CD14-positive monocyte (primary cell): ENCODE results near the gene ARHGAP32. TPM values are rescaled to one million over a fixed set of nuclear protein-coding genes. Genes with fewer than 3 reads are reported as not detected.

Source experiments
- DNase-seq, 3 donors: peaks; one replicate each; pipeline ENCODE4 v3.0.0-alpha.2; 2011 to 2022
- H2AFZ ChIP-seq: 2 replicates; pipeline ENCODE4 v1.6.0; 2012; ENCODE audit warnings: mild to moderate bottlenecking, low read depth, low read length, inconsistent platforms; ENCODE audit not compliant: insufficient read depth, poor library complexity, severe bottlenecking
- H3K27ac ChIP-seq, 2 donors: 1 replicate in 1 of 2; 2 replicates in 1 of 2; pipeline ENCODE4 v1.5.1; 2012 to 2013; ENCODE audit warnings: low read length in 2 of 2, control low read depth in 1 of 2, inconsistent platforms in 1 of 2, low read depth in 1 of 2, mild to moderate bottlenecking in 1 of 2
- H3K27me3 ChIP-seq, 2 donors: one replicate each; pipeline versions ENCODE4 v1.6.0 to v1.6.1; 2011 to 2013; ENCODE audit warnings: low read length in 2 of 2; ENCODE audit not compliant: control insufficient read depth in 2 of 2, insufficient read depth in 2 of 2
- H3K36me3 ChIP-seq, 2 donors: replicated peaks in 1 of 2; 1 replicate in 1 of 2; 2 replicates in 1 of 2; pipeline versions ENCODE4 v1.5.1 to v1.6.1; 2012 to 2013; ENCODE audit warnings: low read length in 2 of 2, control low read depth in 1 of 2, inconsistent platforms in 1 of 2, mild to moderate bottlenecking in 1 of 2; ENCODE audit not compliant: insufficient read depth in 2 of 2, control insufficient read depth in 1 of 2
- H3K4me1 ChIP-seq, 2 donors: 1 replicate in 1 of 2; 2 replicates in 1 of 2; pipeline versions ENCODE4 v1.5.1 to v1.6.1; 2012 to 2013; ENCODE audit warnings: low read length in 2 of 2, control low read depth in 1 of 2, inconsistent platforms in 1 of 2, mild to moderate bottlenecking in 1 of 2, moderate library complexity in 1 of 2; ENCODE audit not compliant: insufficient read depth in 2 of 2, control insufficient read depth in 1 of 2
- H3K4me2 ChIP-seq: replicated peaks from 2 replicates; pipeline ENCODE3; 2012; ENCODE audit warnings: low read length, moderate library complexity, mild to moderate bottlenecking; ENCODE audit not compliant: poor library complexity, severe bottlenecking; ENCODE audit errors: extremely low read depth
- H3K4me3 ChIP-seq, 3 experiments: fragments of 200-600 bp in 1 of 3; sonication (generic) in 1 of 3; replicated peaks in 1 of 3; 1 replicate in 2 of 3; 2 replicates in 1 of 3; pipeline ENCODE4 v1.5.1; 2011 to 2013; ENCODE audit warnings: low read length in 3 of 3, mild to moderate bottlenecking in 3 of 3, control low read depth in 2 of 3, low read depth in 2 of 3, inconsistent platforms in 1 of 3, moderate library complexity in 1 of 3
- H3K79me2 ChIP-seq: 2 replicates; pipeline ENCODE4 v1.6.0; 2012; ENCODE audit warnings: mild to moderate bottlenecking, control low read depth, inconsistent platforms, low read length, moderate library complexity; ENCODE audit not compliant: insufficient read depth
- H3K9ac ChIP-seq: 2 replicates; pipeline ENCODE4 v1.6.0; 2017; ENCODE audit warnings: low read length, mild to moderate bottlenecking; ENCODE audit not compliant: insufficient read depth, poor library complexity, severe bottlenecking
- H3K9me3 ChIP-seq, 2 donors: replicated peaks in 1 of 2; 1 replicate in 1 of 2; 2 replicates in 1 of 2; pipeline versions ENCODE4 v1.5.1 to v1.6.1; 2012 to 2013; ENCODE audit warnings: low read length in 2 of 2, control low read depth in 1 of 2; ENCODE audit not compliant: control insufficient read depth in 1 of 2, insufficient read depth in 1 of 2
- H4K20me1 ChIP-seq: 2 replicates; pipeline ENCODE4 v1.6.0; 2012; ENCODE audit warnings: mild to moderate bottlenecking, low read length, control low read depth, moderate library complexity; ENCODE audit not compliant: insufficient read depth
- H3K27ac Mint-ChIP-seq, 7 donors: one replicate each; pipeline ENCODE4 v1.8.0; 2020; ENCODE audit warnings: mild to moderate bottlenecking in 7 of 7, mixed read lengths in 7 of 7, moderate library complexity in 6 of 7, inconsistent platforms in 2 of 7
- H3K27me3 Mint-ChIP-seq, 3 donors: one replicate each; pipeline ENCODE4 v1.8.0; 2021 to 2022; ENCODE audit warnings: low read depth in 3 of 3, mild to moderate bottlenecking in 3 of 3, mixed read lengths in 3 of 3, moderate library complexity in 3 of 3, inconsistent platforms in 1 of 3
- H3K36me3 Mint-ChIP-seq, 2 donors: one replicate each; pipeline ENCODE4 v1.8.0; 2020; ENCODE audit warnings: mixed read lengths in 2 of 2, inconsistent platforms in 1 of 2, mild to moderate bottlenecking in 1 of 2
- H3K4me1 Mint-ChIP-seq: one replicate; pipeline ENCODE4 v1.8.0; 2020; ENCODE audit warnings: mild to moderate bottlenecking, mixed read lengths
- H3K4me3 Mint-ChIP-seq, 2 donors: one replicate each; pipeline ENCODE4 v1.8.0; 2020; ENCODE audit warnings: mild to moderate bottlenecking in 2 of 2, mixed read lengths in 2 of 2, moderate library complexity in 1 of 2
- H3K9me3 Mint-ChIP-seq, 7 donors: one replicate each; pipeline ENCODE4 v1.8.0; 2020 to 2022; ENCODE audit warnings: mixed read lengths in 7 of 7, mild to moderate bottlenecking in 6 of 7, moderate library complexity in 6 of 7, inconsistent platforms in 2 of 7
- WGBS: methylation state at CpG from one replicate; pipeline ENCODE4 v1.1.5; 2013; ENCODE audit warnings: missing lambda C conversion rate; ENCODE audit not compliant: insufficient coverage; 5-methylcytosine and 5-hydroxymethylcytosine counted together
- intact Hi-C, 2 donors: fragments of 100-400 bp; cut with micrococcal nuclease; formaldehyde crosslinking; loops; one replicate each; pipeline versions ENCODE4 v1.15.0 to v1.15.1; 2023
- polyA plus RNA-seq, 3 donors: library from polyadenylated mRNA; depleted of rRNA in 1 of 3; unstranded in 2 of 3; stranded (reverse) in 1 of 3; fragments of 300-500 nt in 2 of 3; fragments of >200 nt in 1 of 3; fragmentation: Illumina TruSeq in 2 of 3; gene quantifications; 1 replicate in 2 of 3; 2 replicates in 1 of 3; pipeline ENCODE4 v1.2.3, GENCODE V29; 2012 to 2021
- TF ChIP-seq, protein P1 (sequence below): fragments of 200-600 bp; IDR thresholded peaks from one replicate; pipeline ENCODE4 v1.8.0; 2022; ENCODE audit warnings: antibody characterized with exemption, mild to moderate bottlenecking

Gene ARHGAP32
- polyA plus RNA-seq, 3 donors = 0.13 to 3.4 (median 0.72) TPM

DNA sequence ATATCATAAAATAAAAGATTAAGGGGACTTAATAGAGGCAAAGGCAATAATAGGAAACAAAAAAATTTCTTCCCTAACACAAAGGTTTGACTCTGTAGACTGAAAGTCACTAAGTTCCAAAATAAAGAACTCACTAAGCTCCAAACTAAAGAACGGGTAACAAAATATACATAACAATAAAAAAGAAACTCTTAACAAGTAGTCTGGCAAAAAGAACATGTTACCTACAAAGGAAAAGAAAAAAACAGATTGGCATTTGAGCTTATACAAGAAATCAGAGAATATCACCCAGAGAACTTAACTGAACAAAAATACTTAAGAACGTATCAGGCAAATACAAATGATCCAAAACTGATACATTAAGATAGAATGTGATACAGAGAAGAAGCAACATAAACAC is 7.5 kb downstream of the ARHGAP32 start:
- H3K4me3 Mint-ChIP-seq = no peak overlapping the region
- H3K27me3 Mint-ChIP-seq = no peaks in the 10 kb centered on the region
- no peaks in the 10 kb centered on the region for H3K36me3 Mint-ChIP-seq
- no peak overlapping the region for H3K27ac ChIP-seq
- peaks cover 0 to 11% (median 5%) of the 10 kb centered on the region in 7 donors for H3K9me3 Mint-ChIP-seq
- H3K4me1 ChIP-seq = no peaks in the 10 kb centered on the region
- WGBS = no CpG with 5 or more reads among the region's 2 CpGs
- DNase-seq = no peak
- no peak overlapping the region for H3K27ac Mint-ChIP-seq
- no peak overlapping the region for H3K9ac ChIP-seq
- no peaks in the 10 kb centered on the region for H3K27me3 ChIP-seq
- H3K4me2 ChIP-seq = no peak overlapping the region
- no peak overlapping the region for H3K4me3 ChIP-seq
- intact Hi-C loops = no loop called here
- TF ChIP-seq, protein P1, sequence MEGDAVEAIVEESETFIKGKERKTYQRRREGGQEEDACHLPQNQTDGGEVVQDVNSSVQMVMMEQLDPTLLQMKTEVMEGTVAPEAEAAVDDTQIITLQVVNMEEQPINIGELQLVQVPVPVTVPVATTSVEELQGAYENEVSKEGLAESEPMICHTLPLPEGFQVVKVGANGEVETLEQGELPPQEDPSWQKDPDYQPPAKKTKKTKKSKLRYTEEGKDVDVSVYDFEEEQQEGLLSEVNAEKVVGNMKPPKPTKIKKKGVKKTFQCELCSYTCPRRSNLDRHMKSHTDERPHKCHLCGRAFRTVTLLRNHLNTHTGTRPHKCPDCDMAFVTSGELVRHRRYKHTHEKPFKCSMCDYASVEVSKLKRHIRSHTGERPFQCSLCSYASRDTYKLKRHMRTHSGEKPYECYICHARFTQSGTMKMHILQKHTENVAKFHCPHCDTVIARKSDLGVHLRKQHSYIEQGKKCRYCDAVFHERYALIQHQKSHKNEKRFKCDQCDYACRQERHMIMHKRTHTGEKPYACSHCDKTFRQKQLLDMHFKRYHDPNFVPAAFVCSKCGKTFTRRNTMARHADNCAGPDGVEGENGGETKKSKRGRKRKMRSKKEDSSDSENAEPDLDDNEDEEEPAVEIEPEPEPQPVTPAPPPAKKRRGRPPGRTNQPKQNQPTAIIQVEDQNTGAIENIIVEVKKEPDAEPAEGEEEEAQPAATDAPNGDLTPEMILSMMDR = no peak
- H4K20me1 ChIP-seq = no peaks in the 10 kb centered on the region
- H3K9me3 ChIP-seq = no peaks in the 10 kb centered on the region
- no peaks in the 10 kb centered on the region for H3K36me3 ChIP-seq
- no peak overlapping the region for H2AFZ ChIP-seq
- peaks cover 4% of the 10 kb centered on the region for H3K4me1 Mint-ChIP-seq
- no peaks in the 10 kb centered on the region for H3K79me2 ChIP-seq

DNA sequence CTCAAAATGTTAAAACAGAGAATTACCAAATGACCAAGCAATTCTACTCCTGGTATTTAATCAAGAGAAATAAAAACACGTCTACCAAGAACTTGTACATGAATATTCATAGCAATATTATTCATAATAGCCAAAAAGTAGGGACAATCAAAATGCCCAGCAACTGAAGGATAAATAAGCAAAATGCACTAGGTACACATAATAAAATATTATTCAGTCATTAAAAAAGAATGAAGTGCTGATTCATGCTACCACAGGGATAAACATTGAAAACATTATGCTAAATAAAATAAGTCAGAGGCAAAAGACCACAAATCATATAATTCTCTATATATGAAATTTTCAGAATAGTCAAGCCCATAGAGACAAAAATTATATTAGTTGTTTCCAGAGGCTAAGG is 24.8 kb downstream of the ARHGAP32 start:
- H3K4me1 Mint-ChIP-seq = no peaks in the 10 kb centered on the region
- peaks cover 6 to 31% (median 20%) of the 10 kb centered on the region in 7 donors for H3K9me3 Mint-ChIP-seq
- H3K4me3 ChIP-seq = no peak overlapping the region
- no peak overlapping the region for H3K4me3 Mint-ChIP-seq
- no peaks in the 10 kb centered on the region for H3K4me1 ChIP-seq
- intact Hi-C loops = no loop called here
- TF ChIP-seq, protein P1 = no peak
- peaks cover 0 to 3% (median 0%) of the 10 kb centered on the region in 3 donors for H3K27me3 Mint-ChIP-seq
- WGBS = no CpG with 5 or more reads among the region's 1 CpG
- H3K27me3 ChIP-seq = no peaks in the 10 kb centered on the region
- H2AFZ ChIP-seq = no peak overlapping the region
- peaks cover 4 to 7% of the 10 kb centered on the region in 2 donors for H3K9me3 ChIP-seq
- H3K36me3 ChIP-seq = peaks cover 0 to 11% of the 10 kb centered on the region in 2 donors
- no peak overlapping the region for H3K27ac Mint-ChIP-seq
- H3K36me3 Mint-ChIP-seq = peaks cover 3 to 6% of the 10 kb centered on the region in 2 donors
- no peaks in the 10 kb centered on the region for H3K79me2 ChIP-seq
- no peak overlapping the region for H3K27ac ChIP-seq
- no peak for DNase-seq
- no peak overlapping the region for H3K4me2 ChIP-seq
- H3K9ac ChIP-seq = no peak overlapping the region
- no peaks in the 10 kb centered on the region for H4K20me1 ChIP-seq
